ENCODE data around the gene TMEM273. TPM values are rescaled to one million over a fixed set of nuclear protein-coding genes. Genes with fewer than 3 reads are reported as not detected.
A peak's percentile ranks its signal among the peaks of the same experiment; 100 is the strongest.

TMEM273 gene
- total RNA-seq, 1 donor from 2014 or later: 49.9 TPM

DNA sequence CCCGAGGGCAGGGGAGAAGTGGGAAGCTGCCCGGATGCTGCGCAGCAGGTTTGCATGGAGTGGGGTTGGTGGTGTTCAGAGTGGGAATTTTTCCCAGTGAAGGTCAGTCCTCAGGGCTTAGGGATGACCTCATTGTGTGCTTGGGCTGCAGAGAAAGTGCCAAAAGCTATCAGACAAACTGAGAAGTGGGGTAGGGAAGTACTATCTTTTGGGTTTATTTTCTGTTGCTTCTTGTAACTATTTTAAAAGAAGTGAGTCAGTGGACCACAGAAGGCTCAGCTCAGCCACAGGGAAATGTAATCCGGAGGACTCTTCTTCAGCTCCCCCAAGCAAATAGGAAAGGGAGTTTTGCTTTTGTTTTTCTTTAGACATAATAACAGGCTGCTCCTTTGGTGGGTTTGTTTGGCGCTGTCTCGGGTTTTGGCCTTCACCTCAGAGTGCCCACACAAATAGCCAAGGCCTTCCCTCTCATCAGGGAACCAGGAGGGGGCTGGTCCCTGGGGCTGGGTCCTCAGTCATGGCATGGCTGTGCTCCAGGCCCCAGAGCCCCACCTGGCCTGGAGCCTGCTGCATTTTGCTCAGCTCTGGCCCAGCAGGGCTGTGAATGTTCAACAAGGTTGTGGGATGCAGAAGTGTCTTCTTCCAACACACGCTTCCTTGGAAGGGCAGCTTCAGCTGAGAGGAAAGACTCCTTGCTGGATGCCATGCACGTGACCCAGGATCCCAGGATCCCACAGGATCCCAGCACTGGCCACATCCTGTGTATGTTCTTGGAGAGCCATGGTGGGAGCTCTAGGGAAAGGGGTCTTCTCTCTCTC, 49.0 kb downstream of the TMEM273 start:
- no peak for DNase-seq

DNA sequence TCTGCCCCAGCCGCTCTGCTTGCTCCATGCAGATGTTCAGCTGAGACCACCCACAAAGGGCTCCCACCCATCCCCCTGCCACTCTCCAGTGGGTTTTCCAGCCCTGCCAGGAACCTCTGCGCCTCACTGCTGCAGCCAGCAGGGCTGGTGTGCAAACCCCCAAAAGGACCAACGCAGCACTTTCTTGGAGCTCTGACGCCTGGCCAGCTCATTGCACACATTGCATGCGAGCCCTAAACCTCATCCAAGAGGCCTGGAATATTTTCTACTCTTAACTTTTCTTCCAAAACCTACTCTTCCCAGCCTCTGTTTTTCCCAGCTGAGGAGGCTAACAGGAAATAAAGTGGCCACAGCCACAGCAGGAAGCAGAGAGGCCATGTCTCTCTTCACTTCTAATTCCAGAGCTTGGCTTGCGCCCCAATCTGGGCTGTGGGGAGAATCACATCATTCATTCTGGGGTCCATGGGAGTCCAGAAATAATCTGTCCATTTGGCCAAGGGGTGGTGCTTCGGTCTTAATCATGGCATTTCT, 49.8 kb downstream of the TMEM273 start:
- DNase-seq: no peak

DNA sequence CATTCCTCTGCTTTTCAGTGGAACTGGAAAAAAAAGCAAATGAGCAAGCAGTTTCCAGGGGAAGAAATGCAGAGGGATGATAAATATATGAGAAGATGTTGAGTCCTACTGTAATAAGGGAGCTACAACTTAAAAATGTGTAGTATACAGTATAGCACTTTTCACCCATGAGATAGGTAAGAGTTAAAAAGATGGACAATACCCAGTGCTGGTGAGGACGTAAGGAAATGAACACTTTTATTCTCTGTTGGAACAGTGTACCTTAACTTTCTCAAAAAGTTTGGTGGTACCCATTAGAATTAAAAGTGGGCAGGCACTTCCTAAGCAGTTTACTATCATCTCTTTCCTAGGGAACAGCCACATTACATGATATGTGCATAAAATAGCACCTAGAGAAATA, 51.7 kb downstream of the TMEM273 start:
- no peak for DNase-seq

DNA sequence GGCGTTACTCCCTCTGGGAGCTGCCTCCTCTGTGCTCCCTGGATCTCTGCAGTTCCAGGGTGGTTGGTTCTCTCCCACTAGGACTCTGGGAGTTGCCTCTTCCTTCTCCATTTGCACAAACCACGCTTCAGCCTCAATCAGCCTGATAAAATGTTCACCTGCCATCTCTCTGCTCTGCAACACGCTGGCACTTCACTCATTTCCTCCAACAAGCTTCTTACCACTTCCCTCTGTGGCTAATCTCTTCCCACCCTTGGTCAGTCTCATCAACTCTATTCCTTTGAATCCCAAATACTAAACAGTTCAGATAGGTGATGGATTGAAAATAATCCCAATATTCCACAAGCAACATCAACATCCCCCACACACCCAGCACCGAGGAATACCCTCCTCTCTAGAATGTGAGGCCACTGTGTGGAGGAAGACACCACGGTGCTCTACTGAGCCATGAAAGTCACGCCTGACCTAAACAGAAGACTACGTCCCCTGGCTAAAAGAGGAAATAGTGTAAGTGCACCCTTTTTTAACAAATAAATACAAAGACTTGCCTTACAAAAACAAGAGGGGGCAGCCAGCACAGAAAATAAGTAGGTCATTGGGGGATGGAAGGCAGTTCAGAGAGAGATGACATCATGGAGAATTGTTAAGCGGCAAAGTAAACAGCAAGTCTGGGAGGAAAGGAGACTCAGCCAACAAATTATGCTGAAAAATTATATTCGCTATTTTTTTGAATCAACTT, 52.4 kb downstream of the TMEM273 start:
- peak; percentile 66 for DNase-seq

DNA sequence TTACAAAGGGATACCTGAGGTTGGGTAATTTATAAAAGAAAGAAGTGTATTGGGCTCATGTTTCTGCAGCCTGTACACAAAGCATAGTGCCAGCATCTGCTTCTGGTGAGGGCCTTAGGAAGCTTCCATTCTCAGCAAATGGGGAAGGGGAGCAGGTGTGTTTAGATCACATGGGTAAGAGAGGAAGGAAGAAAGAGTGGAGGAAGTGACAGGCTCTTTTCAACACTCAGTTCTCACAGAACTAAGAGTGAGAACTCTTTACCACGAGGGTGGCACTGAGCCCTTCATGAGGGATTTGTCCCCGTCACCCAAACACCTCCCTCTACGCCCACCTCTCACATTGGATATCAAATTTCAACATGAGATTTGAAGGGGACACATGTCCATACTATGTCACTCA, 53.9 kb downstream of the TMEM273 start:
- DNase-seq: no peak

DNA sequence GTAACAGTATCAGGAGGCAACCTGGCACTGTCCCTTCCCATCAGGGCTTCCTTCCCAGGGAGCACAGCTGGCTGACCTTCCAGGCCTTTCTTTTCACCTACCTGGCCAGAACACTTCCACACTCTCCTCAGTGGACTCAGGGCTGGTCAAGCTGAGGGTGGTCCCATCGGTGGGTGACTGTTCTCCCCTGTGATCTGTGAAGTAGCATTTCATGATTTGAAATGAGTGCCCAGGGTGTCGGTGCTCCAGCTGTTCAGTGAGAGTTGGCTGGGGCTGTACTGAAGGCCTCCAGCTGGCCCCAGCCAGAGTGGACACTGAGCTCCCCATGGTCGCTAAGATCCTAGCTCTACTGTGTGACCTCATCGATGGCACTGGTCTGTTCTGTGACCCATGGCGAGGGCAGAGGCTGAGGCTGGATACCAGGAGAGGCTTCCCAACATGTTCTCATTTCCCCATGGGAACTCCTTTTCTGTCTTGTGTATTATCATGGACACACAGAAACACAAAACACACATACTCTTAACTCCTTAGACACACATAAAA, 54.4 kb downstream of the TMEM273 start, which contains the start of gene FAM170B:
Gene FAM170B (minus strand): TSS at position 316 of the 543 bp plus-strand sequence. CDS start 103 bp downstream, at position 213.
- no peak for DNase-seq

DNA sequence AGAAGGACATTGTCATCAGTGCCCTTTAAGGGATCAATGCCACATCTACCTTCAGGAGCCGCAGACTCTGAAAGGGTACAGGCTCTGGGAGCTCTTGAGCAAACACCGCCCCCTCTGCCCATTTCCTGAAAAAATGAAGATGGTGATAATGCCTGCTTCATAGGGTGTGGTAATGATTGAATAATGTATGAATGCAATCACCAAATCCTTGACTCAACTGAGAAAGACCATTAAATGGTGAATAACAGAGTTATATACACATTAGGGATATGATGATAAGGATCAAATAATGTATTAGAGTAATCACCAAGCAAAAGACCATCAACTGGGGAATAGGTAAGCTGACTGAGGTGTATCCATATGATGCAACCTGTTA, 55.8 kb downstream of the TMEM273 start:
- no peak for DNase-seq

DNA sequence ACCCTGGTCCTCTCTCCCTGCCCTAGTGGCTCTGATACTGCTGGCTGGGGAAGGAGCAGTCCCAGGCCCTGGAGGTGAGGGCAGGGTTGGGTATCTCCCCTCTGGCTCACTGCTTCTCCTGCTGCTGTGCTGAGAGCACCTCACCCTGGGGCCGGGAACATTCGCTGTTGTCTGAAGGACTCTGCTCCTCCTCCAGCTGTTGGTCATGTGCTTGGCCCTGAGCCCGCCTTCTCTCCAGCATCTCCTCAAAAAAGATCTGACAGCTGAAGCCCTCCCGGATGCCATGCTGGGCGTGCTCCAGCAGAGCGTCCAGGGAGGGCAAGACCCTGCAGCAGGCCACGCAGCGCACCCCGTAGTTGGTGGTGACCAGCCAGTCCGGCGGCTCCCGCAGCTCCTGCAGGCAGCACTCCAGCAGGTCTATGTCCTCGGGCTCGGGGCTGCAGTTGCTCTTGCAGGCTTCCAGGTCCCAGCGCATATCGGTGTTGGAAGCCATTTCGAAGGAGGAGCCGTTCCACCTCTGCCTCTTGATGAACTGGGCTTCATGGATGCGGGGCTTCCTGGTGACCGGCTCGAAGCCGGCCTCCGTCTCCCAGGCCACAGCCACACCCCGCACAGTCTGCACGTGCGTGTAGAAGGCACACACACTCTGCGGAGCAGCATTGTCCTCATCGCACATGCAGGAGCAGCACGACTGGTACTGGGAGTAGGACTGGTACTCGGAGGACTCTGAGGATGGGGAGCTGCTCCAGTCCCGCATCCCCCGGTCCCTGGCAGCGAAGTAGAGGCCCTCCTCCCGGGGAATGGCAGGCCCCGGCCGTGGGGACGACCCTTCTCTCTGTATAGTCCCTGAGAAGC, 56.5 kb downstream of the TMEM273 start:
- no peak for DNase-seq

DNA sequence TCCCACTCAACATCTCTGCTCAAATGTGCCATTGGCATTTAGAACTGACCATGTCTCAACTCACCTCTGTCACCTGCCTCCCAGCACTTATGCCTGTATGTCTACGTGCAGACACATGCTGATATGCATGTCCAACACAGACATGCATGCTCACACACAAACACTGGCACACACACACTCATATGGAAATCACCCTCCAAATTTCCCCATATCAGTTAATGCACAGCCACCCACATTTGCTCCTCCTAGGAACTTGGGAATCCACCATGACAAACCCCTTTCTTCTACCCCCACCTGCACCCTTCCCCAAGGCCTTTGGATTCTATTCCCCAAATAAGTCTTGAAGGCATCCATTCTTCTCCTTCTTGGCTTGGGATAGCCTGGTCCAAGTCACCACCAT, 58.8 kb downstream of the TMEM273 start:
- no peak for DNase-seq

DNA sequence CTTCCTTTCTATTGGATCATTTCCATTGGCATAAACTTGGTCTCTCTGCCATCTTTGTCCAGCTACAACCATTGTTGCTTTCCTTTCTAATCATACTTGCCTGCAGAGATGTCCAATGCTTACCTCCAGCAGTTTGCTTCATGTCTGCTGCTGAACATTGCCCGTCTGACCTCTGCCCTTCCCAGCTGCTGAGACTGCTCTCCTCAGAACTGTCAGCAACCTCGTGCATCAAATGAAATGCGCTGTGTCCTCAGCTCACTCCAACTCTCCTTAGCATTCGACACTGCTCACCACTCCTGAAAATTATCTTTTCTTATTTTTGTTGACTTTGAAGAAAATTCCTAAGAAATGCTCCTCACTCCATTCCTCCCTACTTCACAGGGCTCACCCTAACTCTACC, 59.3 kb downstream of the TMEM273 start:
- no peak for DNase-seq

DNA sequence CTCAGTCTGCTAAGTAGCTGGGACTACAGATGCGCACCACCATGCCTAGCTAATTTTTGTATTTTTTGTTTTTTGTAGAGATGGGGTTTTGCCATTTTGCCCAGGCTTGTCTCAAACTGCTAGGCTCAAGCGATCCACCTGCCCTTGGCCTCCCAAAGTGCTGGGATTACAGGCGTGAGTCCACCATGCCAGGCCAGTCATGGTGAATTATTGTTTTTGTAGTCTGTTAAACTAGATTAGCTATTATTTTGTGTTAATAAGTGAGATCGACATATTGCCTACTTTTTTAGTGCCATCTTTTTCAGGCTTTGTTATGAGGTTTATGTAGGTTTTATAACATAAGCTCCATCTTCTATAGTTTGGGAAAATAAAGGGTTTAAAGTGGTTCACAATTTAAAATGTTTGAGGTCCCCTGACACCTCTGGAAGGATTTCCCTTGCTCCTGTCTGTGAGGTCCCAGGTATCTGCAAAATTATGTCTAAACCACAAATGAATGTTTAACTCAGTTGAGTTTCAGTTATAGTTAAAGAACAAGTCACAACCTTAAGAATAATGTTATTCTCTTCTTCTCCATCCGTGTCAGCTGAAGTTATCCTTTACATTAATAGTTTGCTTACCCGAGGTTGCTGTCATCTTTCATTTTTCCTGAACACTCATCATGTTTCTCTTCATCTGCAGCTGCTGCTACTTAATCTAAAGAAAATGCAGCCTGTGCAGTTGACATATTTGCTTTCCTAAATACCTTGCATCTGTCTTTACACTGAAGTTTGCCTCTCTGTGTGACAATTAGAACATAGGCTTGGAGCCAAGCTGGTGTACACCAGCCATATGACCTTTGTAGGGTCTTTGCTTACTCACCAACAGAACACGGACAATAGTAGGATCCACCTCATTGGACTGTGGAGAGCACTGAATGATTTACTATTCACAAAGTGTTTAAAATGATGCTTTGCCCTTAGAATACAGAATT, 63.9 kb downstream of the TMEM273 start:
- no peak for DNase-seq

DNA sequence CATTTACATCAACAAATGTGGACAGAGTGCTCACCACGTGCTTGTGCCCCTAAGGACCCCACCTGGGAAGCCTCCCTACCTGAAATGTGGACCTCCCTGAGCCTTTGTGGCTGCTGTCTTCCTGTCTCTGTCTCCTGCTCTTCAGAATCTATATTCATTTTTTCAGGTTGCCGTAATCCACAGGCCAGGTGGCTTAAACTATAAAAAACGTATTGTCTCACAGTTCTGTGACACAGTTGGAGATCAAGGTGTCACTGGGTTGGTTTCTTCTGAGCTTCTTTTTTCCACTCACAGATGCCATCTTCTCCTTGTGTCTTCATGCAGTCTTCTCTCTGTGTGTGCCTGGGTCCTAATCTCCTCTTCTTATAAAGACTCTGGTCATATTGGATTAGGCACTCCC, 67.3 kb downstream of the TMEM273 start:
- DNase-seq: no peak

DNA sequence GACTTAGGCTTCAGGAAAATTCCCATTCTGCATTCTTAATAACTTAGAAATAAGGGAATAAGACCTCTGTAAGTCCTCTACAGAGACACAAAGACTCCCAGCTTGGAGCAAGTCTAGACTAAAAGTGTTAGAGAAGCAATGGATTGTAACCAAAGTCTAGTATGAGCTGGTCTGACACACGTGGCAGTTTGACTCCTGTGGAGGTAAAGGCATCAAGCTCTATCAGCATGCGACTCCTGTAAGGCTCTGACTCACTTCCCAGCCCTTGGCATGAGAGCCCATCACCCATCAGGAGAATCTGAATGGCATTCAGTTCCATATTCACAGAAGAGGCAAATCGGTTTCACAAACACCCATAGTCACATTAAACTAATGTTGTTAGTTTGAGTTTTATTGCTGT, 68.4 kb downstream of the TMEM273 start:
- peak; percentile 8 for DNase-seq

DNA sequence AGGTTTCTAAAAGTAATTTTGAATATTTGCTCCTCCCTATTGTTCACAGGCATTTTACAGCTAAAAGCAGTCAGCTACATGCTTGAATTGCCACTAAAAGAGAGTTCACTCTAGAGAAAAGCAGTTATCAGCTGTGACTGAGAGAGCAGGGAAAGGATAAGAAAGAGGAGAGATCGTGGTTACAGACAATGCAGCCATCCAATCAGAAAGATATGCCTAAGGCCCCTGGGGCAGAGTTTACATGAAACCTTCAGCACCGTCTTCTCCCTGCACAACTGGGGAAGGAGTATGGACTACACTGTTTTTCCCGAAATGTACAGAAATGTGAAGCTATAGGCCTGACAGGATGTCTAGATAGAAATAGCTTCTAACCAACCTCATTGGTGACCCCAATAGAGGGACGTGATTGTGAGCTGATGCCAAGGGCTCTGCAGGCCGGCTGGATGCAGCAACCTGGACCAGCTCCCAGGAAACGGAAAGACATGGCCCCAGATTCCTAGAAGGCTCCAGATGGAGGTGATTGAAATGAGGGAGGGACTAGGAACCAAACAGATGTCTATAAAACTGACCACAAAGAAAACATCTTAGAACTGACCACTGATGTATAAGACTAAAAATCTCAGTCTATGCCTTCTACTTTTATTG, 69.6 kb downstream of the TMEM273 start:
- DNase-seq: no peak

DNA sequence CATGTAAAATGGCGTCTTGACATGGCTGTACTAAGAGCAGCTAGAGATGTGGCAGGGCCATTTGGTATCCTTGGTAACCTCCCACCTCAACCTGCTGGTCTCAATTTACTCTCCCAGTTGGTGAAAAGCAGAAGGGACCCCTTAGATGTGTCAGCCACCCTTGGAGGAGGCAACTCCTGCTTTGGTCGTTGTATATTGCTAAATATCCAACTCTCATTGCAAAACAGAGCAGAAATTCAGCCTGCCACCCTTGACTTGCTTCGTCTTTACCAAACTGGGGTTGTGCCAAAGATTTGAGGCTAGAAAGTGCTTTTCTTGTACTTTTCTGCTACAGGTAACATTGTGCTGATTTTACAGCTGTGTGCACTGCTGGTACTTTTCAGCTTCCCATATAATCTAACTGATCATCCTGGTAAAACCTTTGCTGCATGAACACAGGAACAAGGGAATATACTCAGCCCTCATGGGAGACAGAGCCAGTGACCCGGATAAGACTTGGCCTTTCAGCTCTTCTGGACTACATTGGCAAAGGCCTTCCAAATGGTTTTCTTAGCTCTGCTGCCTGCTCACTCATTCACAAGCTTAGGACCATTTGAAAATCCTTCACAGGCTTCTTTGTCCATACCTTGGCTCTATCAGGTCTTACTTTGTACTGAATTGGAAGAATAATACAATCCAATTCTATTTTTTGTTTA, 70.7 kb downstream of the TMEM273 start:
- no peak for DNase-seq

DNA sequence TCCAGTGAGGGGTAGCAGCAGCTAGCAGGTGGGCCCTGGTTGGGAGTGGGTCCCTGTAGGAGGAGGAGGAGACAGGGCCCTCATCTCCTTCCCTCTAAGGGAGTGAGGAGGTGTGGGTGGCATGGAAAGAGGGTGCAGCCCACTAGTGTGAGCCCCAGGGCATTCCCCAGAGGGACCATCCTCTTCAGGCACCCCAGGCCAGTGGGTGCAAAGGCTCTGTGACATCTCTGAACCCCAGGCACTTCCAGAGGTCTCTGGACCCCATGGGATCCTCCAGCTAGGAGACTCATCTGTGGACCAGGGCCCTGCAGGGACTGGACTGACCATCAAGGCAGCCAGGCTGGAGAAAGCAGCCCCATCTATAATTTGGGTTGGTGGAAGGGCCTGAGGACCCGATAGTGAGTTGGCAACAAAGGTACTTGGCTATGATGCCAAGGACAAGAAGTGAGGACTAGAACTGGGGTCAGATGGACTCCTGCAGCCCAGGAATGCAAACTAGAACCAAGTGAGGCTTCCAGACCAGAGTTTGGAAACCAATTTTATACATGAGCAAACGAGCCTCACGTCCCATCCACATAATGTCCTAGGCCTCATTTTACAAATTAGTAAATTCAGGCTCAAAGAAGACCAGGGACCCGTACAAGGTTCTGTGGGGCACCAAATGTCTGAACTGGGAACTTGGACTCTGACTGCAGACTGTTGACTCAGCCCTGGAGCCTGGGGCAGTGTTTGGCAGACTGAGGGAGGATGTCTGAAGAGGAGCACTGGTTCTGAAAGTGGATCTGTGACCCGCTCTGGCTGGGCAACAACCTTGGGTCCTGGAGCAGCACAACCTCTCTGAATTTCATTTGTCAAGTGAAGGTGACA, 71.4 kb downstream of the TMEM273 start:
- no peak for DNase-seq

DNA sequence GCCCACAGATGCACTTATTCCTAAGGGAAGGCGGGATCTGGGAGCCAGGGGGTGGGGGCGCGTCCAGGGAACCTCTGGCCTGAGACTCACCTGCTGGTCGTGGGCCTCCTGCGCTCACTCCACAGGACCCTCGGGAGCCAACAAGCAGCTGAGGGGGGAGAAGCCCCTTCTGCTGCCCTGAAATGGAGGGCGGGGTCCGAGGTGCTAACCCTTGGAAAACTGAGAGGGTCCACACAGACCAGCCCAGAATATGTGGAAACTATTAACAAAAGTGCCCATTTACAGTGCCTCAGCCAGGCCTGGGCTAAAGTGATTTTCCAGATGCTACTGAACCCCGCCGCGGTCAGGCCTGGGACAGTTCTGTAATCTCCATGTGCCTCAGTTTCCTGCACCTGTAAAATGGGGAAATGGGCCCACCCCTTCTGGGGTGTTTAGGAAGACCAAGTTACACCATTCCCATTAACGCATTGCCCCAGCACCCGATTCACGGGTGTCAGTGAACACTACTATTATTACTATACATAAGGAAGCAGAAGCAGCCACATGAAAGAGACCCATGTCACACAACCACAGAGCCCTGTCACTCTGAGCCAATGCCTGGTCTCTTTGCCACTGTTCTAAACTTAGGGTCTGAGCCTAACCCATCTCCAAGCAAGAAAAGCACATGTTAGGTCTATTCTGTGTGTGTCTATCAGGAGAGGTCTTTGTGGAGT, 72.2 kb downstream of the TMEM273 start:
- DNase-seq: no peak

DNA sequence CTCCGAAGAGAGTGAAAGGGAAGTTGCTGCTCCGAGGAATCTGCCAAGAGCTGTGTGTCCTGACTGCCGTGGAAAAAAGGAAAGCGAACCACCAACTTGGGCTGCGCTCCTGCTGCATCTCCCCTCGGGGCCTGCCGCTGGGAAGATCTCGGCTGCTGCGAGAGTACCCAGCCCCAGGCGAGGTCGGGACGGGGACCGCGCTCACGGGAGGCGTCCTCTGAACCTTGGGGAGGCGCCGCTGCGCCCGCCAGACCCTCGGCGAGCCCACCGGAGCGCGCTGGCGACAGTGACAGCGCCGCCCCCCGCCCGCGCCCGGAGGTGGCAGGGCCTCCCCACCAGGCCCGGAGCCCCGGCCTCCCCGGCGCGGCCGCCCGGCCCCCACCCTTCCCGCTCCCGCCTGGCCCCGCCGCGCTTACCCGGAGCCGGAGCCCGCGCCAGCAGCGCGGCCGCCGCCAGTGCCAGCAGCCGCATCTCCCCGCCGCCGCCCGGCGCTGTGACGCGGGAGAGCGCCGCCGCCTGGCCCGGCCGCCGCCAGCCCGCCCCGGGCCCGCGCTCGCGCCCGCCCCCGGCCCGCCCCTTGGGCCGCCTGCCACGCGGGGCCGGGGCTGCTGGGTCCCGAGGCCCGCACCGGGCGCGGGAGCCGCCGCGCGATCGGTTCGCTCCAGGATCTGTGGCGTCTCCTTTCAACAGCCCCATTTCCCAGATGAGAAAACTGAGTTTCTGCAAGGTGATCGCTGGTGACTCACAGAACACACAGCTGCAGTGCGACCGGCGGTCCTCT, 73.0 kb downstream of the TMEM273 start, which contains the start of gene VSTM4:
Gene VSTM4 (minus strand): TSS at position 508 of the 781 bp plus-strand sequence. CDS start 37 bp downstream, at position 471.
- peak; percentile 37 for DNase-seq
